Choroid plexus epithelial cell (primary cell): Measurements from ENCODE around the gene GALNT9.
"Not testable (repeated sequence)": the region's sequence is repeated elsewhere in the genome, so short reads cannot be mapped to it uniquely, and the experiment has no call there.

Experiments used
- DNase-seq: peaks from one replicate; pipeline ENCODE4 v3.0.0-alpha.2; 2010; ENCODE audit warnings: low read depth
- H3K4me3 ChIP-seq: 2 replicates; pipeline ENCODE4 v1.5.1; 2011; ENCODE audit warnings: low read depth, mild to moderate bottlenecking, control low read depth, low read length, moderate library complexity
- TF ChIP-seq, protein P1 (sequence below): conservative IDR thresholded peaks from 2 replicates; pipeline ENCODE4 v1.5.1; 2011; ENCODE audit warnings: low read depth, mild to moderate bottlenecking, control low read depth, inconsistent platforms, low read length, moderate library complexity

GALNT9 gene

DNA sequence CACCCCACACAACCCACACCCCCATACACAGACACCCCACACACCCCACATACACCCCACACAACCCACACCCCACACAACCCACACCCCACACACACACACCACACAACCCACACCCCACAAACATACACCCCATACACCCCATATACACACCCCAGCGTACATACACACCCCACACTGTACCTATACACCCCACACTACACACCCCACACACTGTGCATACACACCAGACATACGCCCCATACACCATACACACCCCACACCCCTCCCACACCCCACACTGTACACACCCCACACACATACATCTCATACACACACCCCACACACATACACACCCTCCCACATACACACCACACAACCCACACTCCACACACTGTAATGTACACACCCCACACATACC is 104.9 kb downstream of the GALNT9 start:
- TF ChIP-seq, protein P1, sequence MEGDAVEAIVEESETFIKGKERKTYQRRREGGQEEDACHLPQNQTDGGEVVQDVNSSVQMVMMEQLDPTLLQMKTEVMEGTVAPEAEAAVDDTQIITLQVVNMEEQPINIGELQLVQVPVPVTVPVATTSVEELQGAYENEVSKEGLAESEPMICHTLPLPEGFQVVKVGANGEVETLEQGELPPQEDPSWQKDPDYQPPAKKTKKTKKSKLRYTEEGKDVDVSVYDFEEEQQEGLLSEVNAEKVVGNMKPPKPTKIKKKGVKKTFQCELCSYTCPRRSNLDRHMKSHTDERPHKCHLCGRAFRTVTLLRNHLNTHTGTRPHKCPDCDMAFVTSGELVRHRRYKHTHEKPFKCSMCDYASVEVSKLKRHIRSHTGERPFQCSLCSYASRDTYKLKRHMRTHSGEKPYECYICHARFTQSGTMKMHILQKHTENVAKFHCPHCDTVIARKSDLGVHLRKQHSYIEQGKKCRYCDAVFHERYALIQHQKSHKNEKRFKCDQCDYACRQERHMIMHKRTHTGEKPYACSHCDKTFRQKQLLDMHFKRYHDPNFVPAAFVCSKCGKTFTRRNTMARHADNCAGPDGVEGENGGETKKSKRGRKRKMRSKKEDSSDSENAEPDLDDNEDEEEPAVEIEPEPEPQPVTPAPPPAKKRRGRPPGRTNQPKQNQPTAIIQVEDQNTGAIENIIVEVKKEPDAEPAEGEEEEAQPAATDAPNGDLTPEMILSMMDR, result no peak
- no peak overlapping the region for H3K4me3 ChIP-seq
- DNase-seq, result no peak

DNA sequence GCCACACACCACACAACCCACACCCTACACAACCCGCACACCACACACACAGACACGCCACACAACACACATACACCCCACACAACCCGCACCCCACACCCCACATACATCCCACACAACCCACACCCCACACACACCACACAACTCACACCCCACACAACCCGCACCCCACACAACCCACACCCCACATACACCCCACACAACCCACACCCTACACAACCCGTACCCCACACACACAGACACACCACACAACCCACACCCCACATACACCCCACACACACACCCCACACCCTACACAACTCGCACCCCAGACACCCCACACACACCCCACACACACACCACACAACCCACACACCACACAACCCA is 106.6 kb downstream of the GALNT9 start:
- no peak overlapping the region for H3K4me3 ChIP-seq
- TF ChIP-seq, protein P1, result no peak
- DNase-seq, result no peak

DNA sequence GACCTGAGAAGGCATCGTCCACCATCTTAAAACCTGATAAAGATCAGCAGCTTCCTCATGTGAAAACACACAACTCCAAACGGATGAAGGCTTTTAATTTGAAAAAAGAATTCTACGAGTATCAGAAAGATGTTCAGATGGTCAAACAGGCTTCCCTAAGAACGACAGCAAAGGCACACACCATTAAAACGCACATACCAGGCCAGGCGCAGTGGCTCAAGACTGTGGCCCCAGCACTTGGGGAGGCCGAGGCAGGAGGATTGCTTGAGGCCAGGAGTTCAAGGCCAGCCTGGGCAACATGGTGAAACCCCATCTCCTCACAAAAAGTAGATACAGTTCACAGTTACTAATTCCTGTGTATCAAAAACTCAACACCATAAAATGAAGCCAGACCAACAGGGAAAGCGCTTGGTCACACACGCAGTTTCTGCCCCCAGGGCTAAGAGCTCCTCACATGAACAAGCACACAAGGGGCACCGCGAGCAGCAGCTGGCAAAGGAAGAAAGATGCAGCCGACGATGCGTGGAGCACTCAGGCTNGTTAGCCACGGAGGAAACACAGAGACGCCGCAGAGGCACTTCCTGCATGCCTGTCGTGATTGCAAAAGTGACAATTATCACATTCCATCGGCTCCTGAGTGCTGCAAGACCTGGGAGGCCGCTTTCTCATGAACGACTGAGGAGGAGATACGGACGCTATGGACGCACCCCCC is 107.1 kb downstream of the GALNT9 start:
- TF ChIP-seq, protein P1, result no peak

DNA sequence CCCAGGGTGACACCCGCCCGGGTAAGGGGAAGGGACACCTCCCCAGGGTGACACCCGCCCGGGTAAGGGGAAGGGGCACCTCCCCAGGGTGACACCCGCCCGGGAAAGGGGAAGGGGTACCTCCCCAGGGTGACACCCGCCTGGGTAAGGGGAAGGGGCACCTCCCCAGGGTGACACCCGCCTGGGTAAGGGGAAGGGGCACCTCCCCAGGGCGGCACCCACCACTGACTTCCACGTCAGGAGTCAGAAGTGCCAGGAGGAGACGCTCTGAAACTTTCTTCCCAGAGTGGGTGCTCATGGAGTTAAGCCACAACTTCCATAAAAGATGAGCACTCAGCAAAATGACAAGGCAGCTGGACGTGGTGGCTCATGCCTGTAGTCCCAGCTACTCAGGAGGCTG is 109.6 kb downstream of the GALNT9 start:
- not testable (repeated sequence) for DNase-seq, H3K4me3 ChIP-seq

More for the DNA sequence above, 107.1 kb downstream of the GALNT9 start:
- DNase-seq, result peak; percentile 11
- no peak overlapping the region for H3K4me3 ChIP-seq

DNA sequence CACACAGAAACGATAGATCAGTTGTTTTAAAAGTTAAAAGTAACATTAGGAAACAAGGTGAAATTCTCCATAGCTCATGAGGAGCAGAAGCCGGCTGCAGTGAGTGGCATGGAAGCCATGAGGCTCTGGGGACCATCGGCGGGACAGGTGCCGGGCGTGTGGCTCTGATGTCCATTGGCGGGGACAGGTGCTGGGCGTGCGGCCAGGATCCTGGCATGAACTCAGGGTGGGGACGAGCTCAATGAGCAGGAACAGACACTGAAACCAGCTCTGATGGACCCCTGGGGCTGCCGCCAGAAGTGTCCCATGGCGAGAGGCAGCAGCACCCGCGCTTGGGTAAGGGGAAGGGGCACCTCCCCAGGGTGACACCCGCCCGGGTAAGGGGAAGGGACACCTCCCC is 110.1 kb downstream of the GALNT9 start:
- TF ChIP-seq, protein P1, result no peak
- no peak for DNase-seq
- no peak overlapping the region for H3K4me3 ChIP-seq

DNA sequence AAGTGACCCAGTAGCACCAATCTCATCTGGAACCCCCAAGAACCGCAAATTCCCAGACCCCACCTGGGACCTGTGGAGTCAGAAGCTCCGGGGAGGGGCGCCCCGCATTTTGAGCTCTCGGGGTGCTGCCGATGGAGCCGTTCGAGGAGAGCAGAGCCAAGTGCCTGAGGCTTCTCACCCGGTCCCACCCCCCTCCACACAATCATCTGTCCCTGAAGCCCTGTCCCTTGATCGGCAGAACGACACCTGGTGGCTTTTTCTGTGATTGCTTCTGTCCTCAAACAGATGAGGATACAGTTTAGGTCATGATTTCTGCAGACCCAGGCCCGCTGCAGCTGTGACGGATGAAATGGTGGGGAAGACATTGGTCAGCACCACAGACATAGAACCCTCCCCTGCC is 110.5 kb downstream of the GALNT9 start:
- TF ChIP-seq, protein P1, result peak; percentile 52
- no peak overlapping the region for H3K4me3 ChIP-seq
- DNase-seq, result peak; percentile 14

DNA sequence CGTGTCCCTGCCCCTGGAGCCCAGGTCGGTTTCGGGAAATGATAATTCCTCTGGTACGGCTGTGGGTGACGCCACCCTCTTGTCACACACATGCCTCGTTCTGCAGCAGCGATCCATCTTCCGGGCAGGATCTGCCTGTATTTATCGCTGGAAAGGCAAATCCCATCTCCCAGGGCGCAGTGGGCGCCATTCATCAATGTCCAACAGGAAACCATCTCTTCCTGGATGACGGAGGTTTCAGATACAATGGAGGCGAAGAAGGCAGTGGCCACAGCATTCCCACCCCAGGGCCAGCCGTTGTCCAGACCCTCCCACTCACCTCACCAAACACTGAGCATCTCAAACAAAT is 110.9 kb downstream of the GALNT9 start:
- no peak overlapping the region for H3K4me3 ChIP-seq
- TF ChIP-seq, protein P1, result no peak
- DNase-seq, result no peak
